ENCODE data around the gene GIMAP2. TPM values are rescaled to one million over a fixed set of nuclear protein-coding genes. Genes with fewer than 3 reads are reported as not detected.

The GIMAP2 gene
- total and polyA plus RNA-seq, 11 donors, result 2.1 to 23.5 (median 4.9) TPM

DNA sequence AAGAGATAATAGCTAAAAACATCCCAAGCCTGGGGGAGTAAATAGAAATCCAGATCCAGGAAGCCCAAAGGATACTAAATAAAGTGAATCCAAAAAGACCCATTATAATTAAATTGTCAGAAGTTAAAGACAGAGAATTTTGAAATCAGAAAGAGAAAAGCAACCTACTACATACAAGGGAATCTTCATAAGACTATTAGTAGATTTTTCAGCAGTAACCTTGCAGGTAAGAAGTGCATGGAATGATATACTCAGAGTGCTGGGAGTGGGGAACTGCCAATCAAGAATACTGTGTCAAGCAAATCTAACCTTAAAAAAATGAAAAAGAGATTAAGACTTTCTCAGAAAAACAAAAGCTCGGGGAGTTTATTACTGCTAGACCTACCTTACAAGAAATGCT, 17.7 kb downstream of the GIMAP2 start:
- Histone ChIP-seq H3K27me3 (no peaks in the 10 kb centered on the region), H3K36me3 (no peaks in the 10 kb centered on the region), H3K9me3 (peaks cover 0 to 85% (median 49%) of the 10 kb centered on the region in 12 donors), H3K4me3 (no peak overlapping the region), H3K27ac (no peak overlapping the region), H3K4me1 (no peaks in the 10 kb centered on the region)
- no peak for DNase-seq
- ATAC-seq, result no peak
- TF ChIP-seq POLR2A (IDR thresholded peaks at IDR 0.05) (no peak), CTCF (IDR thresholded peaks at IDR 0.05) (no peak)
- intact Hi-C loops (cut with DNase I), result no loop called here
- 85 to 91% (median 88%) methylated on average over 1 of the region's 1 CpG for WGBS, 4 donors

GRCh38 chr7:150715293-150715692, 29.8 kb downstream of the GIMAP2 start:
- TF ChIP-seq POLR2A (IDR thresholded peaks at IDR 0.05) (no peak), CTCF (IDR thresholded peaks at IDR 0.05) (peak in 2 of 12 donors; percentile 6 to 16)
- Histone ChIP-seq H3K27ac (peak overlapping the region; percentile 77 to 97 (median 90)), H3K36me3 (peaks cover 0 to 21% (median 4%) of the 10 kb centered on the region in 9 donors), H3K4me3 (peak overlapping the region in 6 of 12 donors; percentile 54 to 80 (median 62)), H3K4me1 (peaks cover 0 to 42% (median 2%) of the 10 kb centered on the region in 12 donors), H3K27me3 (no peaks in the 10 kb centered on the region), H3K9me3 (peaks cover 0 to 24% (median 6%) of the 10 kb centered on the region in 12 donors)
- ATAC-seq, result no peak
- 68 to 88% (median 75%) methylated on average over 4 of the region's 4 CpGs for WGBS, 4 donors
- intact Hi-C loops (cut with DNase I), result loop anchor here in 5 of 10 donors (5.0 to 10.0 kb wide), 4 partner anchors 33 to 150 kb away; partner anchors contain the start of genes GIMAP6 (in 3 of the 5) and GIMAP4 (in 1 of the 5)
- DNase-seq, result no peak

GRCh38 chr7:150715738-150716137, 30.2 kb downstream of the GIMAP2 start:
- TF ChIP-seq CTCF (IDR thresholded peaks at IDR 0.05), result no peak
- TF ChIP-seq POLR2A (IDR thresholded peaks at IDR 0.05), result no peak
- DNase-seq (no peak), ATAC-seq (no peak)
- intact Hi-C loops (cut with DNase I), result loop anchor here in 5 of 10 donors (1.0 to 10.0 kb wide), 5 partner anchors 33 to 151 kb away; partner anchors contain the start of genes GIMAP6 (in 3 of the 5) and GIMAP4 (in 1 of the 5)
- Histone ChIP-seq H3K4me1 (peaks cover 0 to 45% (median 4%) of the 10 kb centered on the region in 12 donors), H3K27ac (peak overlapping the region; percentile 77 to 97 (median 90)), H3K27me3 (no peaks in the 10 kb centered on the region), H3K9me3 (peaks cover 0 to 22% (median 6%) of the 10 kb centered on the region in 12 donors), H3K36me3 (peaks cover 0 to 25% (median 9%) of the 10 kb centered on the region in 9 donors), H3K4me3 (peak overlapping the region in 10 of 12 donors; percentile 48 to 80 (median 62))
- WGBS, 4 donors, result 43 to 60% (median 48%) methylated on average over 4 of the region's 4 CpGs

DNA sequence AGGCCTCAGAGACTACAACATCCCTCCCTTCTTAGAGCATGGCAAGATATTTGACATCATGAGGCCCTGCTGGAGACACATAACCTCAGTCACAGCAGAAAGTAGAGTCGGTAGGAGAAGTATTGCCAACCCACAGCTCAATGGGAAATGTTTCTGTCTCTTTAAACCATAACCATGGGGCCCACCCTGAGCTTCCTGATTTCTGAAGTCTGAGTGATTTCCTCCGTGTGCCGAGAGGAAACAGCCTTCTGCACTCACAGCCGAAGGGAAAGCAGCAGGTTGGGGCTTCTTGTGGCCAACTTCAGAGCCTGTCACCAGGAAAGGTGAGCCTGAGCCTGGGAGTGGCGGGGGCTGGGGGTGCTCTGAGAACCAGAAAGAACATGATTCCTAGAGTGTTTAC, 30.9 kb downstream of the GIMAP2 start, which contains the start of gene GIMAP1:
GIMAP1 (plus strand) TSS at position 246 of the 400 bp plus-strand sequence. CDS start 2,435 bp downstream, outside the sequence.
- ATAC-seq, result peak; percentile 72 to 93 (median 85)
- H3K27ac ChIP-seq, result peak within 1 kb of the TSS; percentile 77 to 97 (median 90)
- DNase-seq, result peak; percentile 57 to 76 (median 71)
- no peaks in the 10 kb centered on the region for H3K27me3 ChIP-seq
- peaks cover 0 to 31% (median 13%) of the 10 kb centered on the region in 9 donors for H3K36me3 ChIP-seq
- 40 to 58% (median 46%) methylated on average over 5 of the region's 5 CpGs for WGBS, 4 donors
- H3K4me1 ChIP-seq, result peaks cover 0 to 49% (median 6%) of the 10 kb centered on the region in 12 donors
- H3K9me3 ChIP-seq, result peaks cover 0 to 20% (median 6%) of the 10 kb centered on the region in 12 donors
- TF ChIP-seq CTCF (IDR thresholded peaks at IDR 0.05) (no peak), POLR2A (IDR thresholded peaks at IDR 0.05) (peak in 1 of 2 donors; percentile 68)
- intact Hi-C loops (cut with DNase I), result loop anchor here in 5 of 10 donors (1.0 to 10.0 kb wide), 5 partner anchors 34 to 152 kb away; partner anchors contain the start of genes GIMAP6 (in 3 of the 5) and GIMAP4 (in 1 of the 5)
- H3K4me3 ChIP-seq, result peak within 1 kb of the TSS; percentile 28 to 80 (median 60)
